Measurements from ENCODE around the gene RALBP1.
A peak's percentile ranks its signal among the peaks of the same experiment; 100 is the strongest.
"Not testable (repeated sequence)": the region's sequence is repeated elsewhere in the genome, so short reads cannot be mapped to it uniquely, and the experiment has no call there.

RALBP1 gene

GRCh38 chr18:9474983-9475642, at the start of gene RALBP1:
Gene RALBP1 (plus strand): TSS chr18:9475513. CDS start chr18:9513046, 37,533 bp downstream.
- peak; percentile 98 for DNase-seq

- no peak for DNase-seq
These were observed 48.6 kb upstream of the RALBP1 start for GRCh38 chr18:9426753-9427152.

DNA sequence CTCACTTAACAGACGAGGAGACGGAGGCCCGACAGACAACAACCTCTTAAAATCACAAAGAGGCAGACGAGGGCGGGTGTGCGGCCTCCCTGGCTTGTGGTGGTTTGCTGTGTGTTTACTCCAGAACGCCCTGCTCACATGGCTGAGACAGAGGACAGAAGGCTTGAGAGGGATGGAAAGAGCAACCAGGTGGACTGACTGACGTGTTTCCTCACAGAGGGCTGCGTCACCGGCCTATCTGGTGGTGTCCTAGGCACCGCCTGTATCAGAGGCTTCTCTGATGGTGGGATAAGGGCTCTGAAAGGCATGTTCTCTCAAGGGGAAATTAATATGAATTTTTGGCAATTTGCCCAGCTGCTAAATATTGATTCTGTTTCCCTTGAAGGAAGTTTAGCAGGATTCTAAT, 47.0 kb upstream of the RALBP1 start:
- no peak for DNase-seq

- no peak for DNase-seq
These were observed 46.3 kb upstream of the RALBP1 start for GRCh38 chr18:9428862-9429661.

DNA sequence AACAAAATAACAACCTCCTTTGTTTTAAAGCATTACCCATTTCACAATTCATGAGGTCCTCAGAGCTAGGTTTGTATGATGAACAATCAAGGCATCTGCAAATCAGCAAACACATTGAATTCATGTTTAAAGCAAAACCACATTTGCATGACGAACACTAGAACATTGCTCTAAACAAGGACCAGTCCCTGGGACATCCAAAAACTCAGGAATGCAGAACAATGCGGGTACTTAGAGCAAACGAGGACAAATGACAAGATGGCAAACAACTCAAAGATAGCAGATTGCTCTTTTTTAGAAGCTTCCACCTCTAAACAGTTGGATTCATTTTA, 45.7 kb upstream of the RALBP1 start:
- DNase-seq: no peak

DNA sequence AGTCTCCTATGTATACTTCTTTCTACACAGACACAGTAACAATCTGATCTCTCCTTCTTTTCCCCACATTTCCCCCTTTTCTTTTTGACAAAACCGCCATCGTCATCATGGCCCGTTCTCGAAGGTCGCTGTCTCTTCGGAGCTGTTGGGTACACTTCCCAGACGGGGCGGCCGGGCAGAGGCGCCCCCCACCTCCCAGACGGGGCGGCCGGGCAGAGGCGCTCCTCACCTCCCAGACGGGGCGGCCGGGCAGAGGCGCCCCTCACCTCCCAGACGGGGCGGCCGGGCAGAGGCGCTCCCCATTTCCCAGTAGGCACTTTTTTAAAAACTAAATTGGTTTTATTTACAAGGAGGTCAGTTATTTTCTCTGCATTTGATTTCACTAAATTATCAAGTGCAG, 45.0 kb upstream of the RALBP1 start:
- not testable (repeated sequence) for DNase-seq

DNA sequence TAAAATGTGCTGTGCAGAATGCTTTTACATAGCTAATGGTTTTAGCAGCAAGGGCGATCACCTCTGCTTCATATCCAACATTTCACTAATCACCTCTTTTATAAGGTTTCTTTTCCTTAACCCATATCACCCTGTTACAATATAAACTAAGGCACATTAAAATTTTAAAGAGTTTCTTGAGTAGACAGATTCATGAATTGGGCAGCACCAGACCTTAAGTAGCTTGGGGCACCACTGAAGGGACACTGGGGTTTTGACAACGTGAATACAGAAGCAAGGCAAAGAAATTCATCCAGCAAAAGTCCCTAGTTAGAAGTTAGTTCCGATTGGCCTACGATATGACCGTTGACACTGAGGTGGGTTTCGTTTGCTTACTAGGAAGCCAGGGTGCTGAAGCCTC, 44.0 kb upstream of the RALBP1 start:
- DNase-seq: no peak

GRCh38 chr18:9433122-9433521, 42.2 kb upstream of the RALBP1 start:
- DNase-seq: not testable (repeated sequence)

DNA sequence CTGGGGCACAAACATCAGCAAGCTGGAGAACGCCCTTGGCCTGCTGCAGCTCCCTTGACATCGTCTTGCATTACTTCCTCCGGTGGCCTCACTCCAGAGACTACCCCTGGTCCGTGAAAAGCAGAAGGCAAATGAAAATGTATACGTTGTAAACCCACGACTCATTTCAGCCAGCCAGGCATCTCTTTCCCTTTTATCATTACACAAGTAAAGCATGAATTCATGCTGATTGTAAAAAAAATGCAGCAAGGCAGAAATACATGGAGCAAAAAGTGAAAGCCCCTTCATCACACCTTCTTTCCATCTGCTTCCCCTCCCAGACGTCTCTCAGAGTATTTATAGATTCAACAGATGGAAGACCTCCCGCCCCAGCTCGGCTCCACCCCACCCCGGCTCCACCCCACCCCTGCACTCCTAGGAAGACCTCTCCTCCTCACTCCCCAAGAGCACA, 41.6 kb upstream of the RALBP1 start:
- DNase-seq: no peak

DNA sequence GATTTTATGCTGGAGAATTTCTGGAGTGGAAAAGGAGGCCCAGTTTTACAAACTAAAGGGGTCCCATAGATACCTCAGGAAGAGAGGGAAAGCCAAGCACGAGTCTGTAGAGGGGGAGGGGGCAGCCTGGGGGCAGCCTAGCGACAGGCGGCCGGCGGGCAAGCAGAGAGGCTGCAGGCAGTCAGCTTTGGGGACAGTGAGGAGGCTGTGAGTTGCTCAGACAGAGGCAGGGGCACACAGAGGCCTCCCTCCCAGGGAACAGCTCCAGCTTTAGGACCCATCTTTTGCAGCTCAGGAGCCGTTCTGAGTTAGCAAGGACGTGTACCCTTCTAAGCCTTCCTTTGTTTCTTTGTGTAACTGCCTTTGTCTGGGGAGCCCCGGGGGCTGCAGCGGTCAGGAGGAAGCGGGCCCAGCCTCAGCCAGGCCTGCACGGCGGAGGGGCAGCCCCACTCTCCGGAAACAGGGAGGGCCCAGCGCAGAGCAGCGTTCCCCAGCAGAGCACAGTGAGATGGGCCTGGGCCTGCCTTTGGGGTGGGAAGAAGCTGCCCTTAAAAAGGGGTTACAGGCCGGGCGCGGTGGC, 41.1 kb upstream of the RALBP1 start:
- no peak for DNase-seq

- no peak for DNase-seq
These were observed 40.3 kb upstream of the RALBP1 start for GRCh38 chr18:9435041-9435440.

GRCh38 chr18:9436206-9436929, 38.9 kb upstream of the RALBP1 start:
- DNase-seq: no peak

GRCh38 chr18:9437021-9437437, 38.3 kb upstream of the RALBP1 start:
- DNase-seq: no peak

- no peak for DNase-seq
These were observed 37.6 kb upstream of the RALBP1 start for GRCh38 chr18:9437672-9438071.

GRCh38 chr18:9441061-9441460, 34.3 kb upstream of the RALBP1 start:
- DNase-seq: no peak

DNA sequence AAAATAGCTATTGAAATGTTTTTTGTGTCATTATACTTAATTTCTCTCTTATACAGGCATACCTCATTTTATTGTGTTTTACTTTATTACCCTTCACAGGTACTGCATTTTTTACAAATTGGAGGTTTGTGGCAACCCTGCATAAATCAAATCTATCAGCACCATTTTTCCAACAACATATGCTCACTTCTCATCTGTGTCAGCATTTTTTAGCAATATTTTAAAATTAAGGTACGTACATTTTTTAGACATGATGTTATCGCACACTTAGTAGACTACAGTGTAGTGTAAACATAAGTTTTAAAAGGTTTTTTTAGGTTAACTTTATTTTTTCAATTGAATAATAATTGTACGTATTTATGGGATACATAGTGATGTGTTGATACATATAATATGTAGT, 30.8 kb upstream of the RALBP1 start:
- no peak for DNase-seq

DNA sequence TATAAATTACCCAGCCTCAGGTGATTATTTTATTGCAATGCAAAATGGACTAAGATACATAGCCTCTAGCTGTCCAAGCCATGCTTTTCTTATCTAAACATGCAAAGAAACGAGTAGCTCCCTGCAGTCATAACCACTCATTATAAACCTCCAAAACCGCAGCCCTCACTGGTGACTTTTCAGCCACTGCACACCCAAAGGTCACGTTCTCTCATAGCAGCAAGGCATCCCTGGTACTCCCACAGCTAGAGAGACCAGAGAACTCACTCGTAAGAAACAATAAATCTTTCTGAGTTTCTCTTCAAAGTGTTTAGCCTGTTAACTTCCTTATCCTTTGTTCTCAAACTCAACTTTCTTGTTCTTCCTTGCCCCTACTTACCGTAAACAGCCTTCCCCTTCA, 28.5 kb upstream of the RALBP1 start:
- DNase-seq: no peak

DNA sequence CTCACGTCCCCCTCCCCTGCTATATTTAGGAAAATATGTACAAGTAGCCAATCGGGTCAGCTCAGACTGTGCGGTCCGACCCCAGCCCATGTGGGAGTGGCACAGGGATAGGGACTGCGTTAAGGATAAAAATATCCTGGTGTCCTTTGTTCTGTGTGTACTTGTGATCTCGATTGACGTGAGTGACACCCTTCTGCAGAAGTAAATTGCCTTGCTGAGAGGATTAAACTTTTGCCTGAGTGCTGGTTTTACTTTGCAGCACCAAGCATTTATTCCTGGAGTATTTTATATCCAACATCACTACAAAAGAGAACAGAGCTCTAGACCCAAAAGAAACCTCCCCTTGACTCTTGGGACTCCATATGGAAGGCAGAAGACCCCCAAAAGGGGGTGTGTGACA, 28.0 kb upstream of the RALBP1 start:
- no peak for DNase-seq

DNA sequence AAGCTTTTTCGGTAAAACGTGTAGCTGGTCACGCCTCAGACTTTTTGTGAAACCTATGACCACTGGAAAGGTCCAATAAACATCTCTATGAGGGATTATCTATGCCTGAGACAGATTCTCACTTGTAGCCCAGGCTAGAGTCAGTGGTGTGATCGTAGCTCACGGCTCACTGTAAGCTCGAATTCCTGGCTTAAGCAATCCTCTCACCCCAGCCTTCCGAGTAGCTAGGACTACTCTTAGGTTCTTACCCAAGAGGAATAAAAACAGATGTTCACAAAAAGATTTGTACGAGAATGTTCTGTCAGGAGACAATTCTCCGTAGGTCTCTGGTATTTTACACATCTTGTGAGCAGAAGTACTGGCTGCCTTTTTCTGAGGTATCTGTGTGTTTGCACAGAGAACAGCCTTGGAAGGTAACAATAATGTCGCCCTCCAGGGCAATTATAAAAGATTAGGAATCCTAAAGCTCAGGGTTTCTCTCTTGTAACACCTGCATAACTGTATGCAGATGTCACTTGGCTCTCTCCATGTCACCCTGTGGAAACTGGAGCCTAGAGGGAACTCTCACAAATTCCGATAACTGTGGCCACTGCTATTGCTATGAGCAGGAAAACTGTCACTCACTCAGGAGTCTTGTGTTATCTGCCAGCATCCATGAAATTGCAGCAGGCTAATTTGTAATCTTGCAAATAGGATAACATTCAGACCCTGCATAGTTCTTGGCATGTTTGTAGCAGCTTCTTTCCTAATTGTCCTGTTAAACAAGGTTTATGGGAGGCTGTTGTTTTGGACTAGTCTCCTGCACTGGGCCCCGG, 25.5 kb upstream of the RALBP1 start:
- DNase-seq: no peak

- DNase-seq: not testable (repeated sequence)
These were observed 24.4 kb upstream of the RALBP1 start for GRCh38 chr18:9450920-9451319.

- DNase-seq: no peak
These were observed 22.0 kb upstream of the RALBP1 start for GRCh38 chr18:9453283-9453682.

DNA sequence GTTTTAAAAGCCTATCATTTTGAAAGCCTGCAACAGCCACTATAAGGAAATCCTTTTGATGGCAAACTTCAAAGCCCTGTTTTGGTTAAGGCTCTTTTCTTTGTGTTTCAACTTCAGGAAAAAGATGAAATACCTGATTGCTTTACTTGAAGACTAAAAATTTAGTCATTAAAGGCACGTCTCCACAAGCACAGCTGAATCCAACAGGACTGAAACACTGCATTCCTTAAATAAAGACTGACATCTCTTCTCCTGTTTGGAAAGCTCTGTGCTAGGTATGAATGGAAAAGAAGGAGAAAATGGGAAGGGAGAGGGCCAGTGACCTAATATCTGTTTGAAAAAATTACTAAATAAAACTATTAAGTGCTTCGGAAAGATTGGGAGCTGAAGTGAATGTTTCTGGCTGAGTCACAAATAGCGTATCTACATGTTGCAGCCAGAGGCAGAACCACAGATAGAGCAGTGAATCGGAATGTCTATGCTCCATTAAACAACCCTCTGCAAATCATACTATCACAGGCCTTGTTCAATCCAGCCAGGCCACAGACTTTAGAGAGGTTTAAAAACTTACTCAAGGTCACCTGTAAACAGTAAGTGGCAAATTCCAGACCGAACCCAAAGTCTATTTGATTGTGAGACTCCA, 21.1 kb upstream of the RALBP1 start:
- no peak for DNase-seq

All from activated CD8-positive, alpha-beta memory T cell treated with anti-CD3 and anti-CD28 coated beads, Interleukin-2, amount 50 U/mL, for 48 hours (primary cell).